WTC11 (cell line): ENCODE data around the gene SFTPD. TPM values are rescaled to one million over a fixed set of nuclear protein-coding genes. Genes with fewer than 3 reads are reported as not detected.

Experiments
- ATAC-seq: fragments of 200-7000 bp; cut with Tn5 transposase; 2 replicates; pipeline ENCODE4 v1.10.0; 2021; ENCODE audit warnings: mild to moderate bottlenecking, moderate library complexity
- CTCF ChIA-PET: fragments of 300-600 bp; sonication (Branson Sonifier 250); formaldehyde crosslinking; loops from one replicate; lab custom pipeline; 2021; ENCODE audit warnings: antibody characterized with exemption; lab: Charles Lee
- POLR2A ChIA-PET: fragments of 350-600 bp; sonication (Branson Sonifier 250); formaldehyde crosslinking; loops from one replicate; lab custom pipeline; 2021; ENCODE audit warnings: antibody characterized with exemption; lab: Charles Lee
- DNase-seq: peaks from one replicate; pipeline ENCODE4 v3.0.0; 2021; ENCODE audit warnings: low spot score
- H3K27ac Mint-ChIP-seq: 2 replicates; pipeline ENCODE4 v1.8.0; 2021; ENCODE audit warnings: mixed read lengths
- H3K27me3 Mint-ChIP-seq: 2 replicates; pipeline ENCODE4 v1.8.0; 2021; ENCODE audit warnings: low read depth, mild to moderate bottlenecking, moderate library complexity, mixed read lengths
- H3K36me3 Mint-ChIP-seq: 2 replicates; pipeline ENCODE4 v1.8.0; 2021; ENCODE audit warnings: mixed read lengths
- H3K4me1 Mint-ChIP-seq: 2 replicates; pipeline ENCODE4 v1.8.0; 2022; ENCODE audit warnings: mixed read lengths
- H3K4me3 Mint-ChIP-seq: 2 replicates; pipeline ENCODE4 v1.8.0; 2021; ENCODE audit warnings: mild to moderate bottlenecking, moderate library complexity, mixed read lengths
- H3K9me3 Mint-ChIP-seq: 2 replicates; pipeline ENCODE4 v1.8.0; 2021; ENCODE audit warnings: mixed read lengths
- ATF1 ChIP-seq: sonication (generic); formaldehyde crosslinking; IDR thresholded peaks from 2 replicates; pipeline ENCODE4 v1.8.1; 2023; ENCODE audit warnings: mild to moderate bottlenecking, moderate library complexity, missing genetic modification reagents
- JUN ChIP-seq: sonication (generic); formaldehyde crosslinking; IDR thresholded peaks from 2 replicates; pipeline ENCODE4 v1.8.0; 2023; ENCODE audit warnings: mild to moderate bottlenecking, missing genetic modification reagents
- MYBL2 ChIP-seq: sonication (generic); formaldehyde crosslinking; IDR thresholded peaks from 2 replicates; pipeline ENCODE4 v1.8.1; 2023; ENCODE audit warnings: mild to moderate bottlenecking, moderate library complexity, missing genetic modification reagents
- NR1H2 ChIP-seq: sonication (generic); formaldehyde crosslinking; IDR thresholded peaks from 2 replicates; pipeline ENCODE4 v1.9.0; 2021; ENCODE audit warnings: mild to moderate bottlenecking, moderate library complexity, missing genetic modification reagents
- ZNF121 ChIP-seq: sonication (generic); formaldehyde crosslinking; IDR thresholded peaks from 2 replicates; pipeline ENCODE4 v1.8.0; 2023; ENCODE audit warnings: missing genetic modification reagents
- ZNF232 ChIP-seq: sonication (generic); formaldehyde crosslinking; IDR thresholded peaks from 2 replicates; pipeline ENCODE4 v1.8.0; 2022; ENCODE audit warnings: mild to moderate bottlenecking, missing genetic modification reagents
- ZNF396 ChIP-seq: fragments of 250-450 bp; sonication (Bioruptor Pico); IDR thresholded peaks from 2 replicates; pipeline ENCODE4 v1.8.0; 2021; ENCODE audit warnings: mild to moderate bottlenecking, moderate library complexity, borderline replicate concordance
- ZNF671 ChIP-seq: fragments of 250-450 bp; sonication (Bioruptor Pico); IDR thresholded peaks from 2 replicates; pipeline ENCODE4 v1.8.0; 2021; ENCODE audit warnings: mild to moderate bottlenecking
- total RNA-seq: library from RNA; stranded (reverse); gene quantifications from 3 replicates; pipeline ENCODE4 v1.2.3, GENCODE V29; 2021
- TF ChIP-seq, protein P1 (sequence below): sonication (generic); formaldehyde crosslinking; IDR thresholded peaks from 2 replicates; pipeline ENCODE4 v1.8.1; 2022; ENCODE audit warnings: missing genetic modification reagents, borderline replicate concordance
- TF ChIP-seq, protein P2 (sequence below): sonication (generic); formaldehyde crosslinking; IDR thresholded peaks from 2 replicates; pipeline ENCODE4 v1.8.1; 2023; ENCODE audit warnings: mild to moderate bottlenecking, missing genetic modification reagents
- TF ChIP-seq, protein P3 (sequence below): sonication (generic); formaldehyde crosslinking; IDR thresholded peaks from 2 replicates; pipeline ENCODE4 v1.8.1; 2023; ENCODE audit warnings: mild to moderate bottlenecking, moderate library complexity, missing genetic modification reagents
- TF ChIP-seq, protein P4 (sequence below): sonication (generic); formaldehyde crosslinking; IDR thresholded peaks from 2 replicates; pipeline ENCODE4 v1.8.1; 2023; ENCODE audit warnings: mild to moderate bottlenecking, missing genetic modification reagents
- TF ChIP-seq, protein P5 (sequence below): fragments of 200-600 bp; IDR thresholded peaks from 2 replicates; pipeline ENCODE4 v1.8.0; 2022; ENCODE audit warnings: antibody characterized with exemption
- TF ChIP-seq, protein P6 (sequence below): sonication (generic); formaldehyde crosslinking; IDR thresholded peaks from 2 replicates; pipeline ENCODE4 v1.8.0; 2022; ENCODE audit warnings: mild to moderate bottlenecking, missing genetic modification reagents
- TF ChIP-seq, protein P7 (sequence below): sonication (generic); formaldehyde crosslinking; conservative IDR thresholded peaks from 2 replicates; pipeline ENCODE4 v1.8.1; 2022; ENCODE audit warnings: mild to moderate bottlenecking, missing genetic modification reagents

The SFTPD gene
- total RNA-seq, 1 experiment from 2014 or later = 0.66 TPM

DNA sequence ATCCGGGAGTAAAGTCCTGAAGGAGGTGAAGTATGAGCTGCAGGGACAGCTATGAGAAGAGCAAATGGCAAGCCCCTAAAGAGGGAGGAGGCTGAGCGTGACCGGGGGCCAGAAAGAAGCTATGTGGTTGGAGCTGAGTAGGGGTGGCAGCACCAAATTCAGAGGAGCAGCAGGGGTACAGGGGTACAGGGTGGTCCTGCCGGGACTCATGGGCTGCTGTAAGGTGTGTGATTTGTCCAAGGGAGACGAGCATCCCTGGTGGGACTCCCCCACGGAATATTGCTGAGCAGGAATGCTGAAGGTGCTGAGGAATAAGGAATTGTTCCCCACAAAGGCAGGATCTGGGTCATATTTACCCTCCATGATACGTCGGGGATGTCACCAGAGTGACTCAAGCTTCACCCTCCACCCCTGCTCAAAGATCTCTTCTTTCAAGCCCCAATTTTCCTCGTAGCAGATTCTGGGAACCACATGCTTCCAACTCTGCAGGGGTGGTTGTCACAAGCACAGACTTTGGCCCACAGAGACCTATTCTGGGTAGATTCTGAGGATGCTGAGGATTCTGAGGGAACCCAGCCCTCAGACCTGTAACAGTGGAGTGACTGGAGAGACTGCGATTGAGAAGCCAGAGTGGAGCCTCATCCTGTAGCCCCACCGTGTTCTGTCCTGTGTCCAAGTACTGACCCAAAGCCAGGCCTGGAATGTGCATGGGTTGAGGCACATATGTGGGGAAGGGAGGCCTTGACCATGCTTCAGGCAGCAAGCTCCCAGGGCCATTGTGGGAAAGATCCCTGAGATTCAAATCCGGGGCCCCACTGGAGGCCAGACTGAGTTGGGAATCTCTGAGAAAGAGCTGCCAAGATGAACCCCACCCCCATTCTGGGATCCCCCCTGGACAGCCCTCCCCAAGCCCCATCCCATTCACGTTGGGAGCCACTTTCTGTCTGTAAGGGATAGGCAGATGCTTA lies 4.2 kb downstream of the SFTPD start:
- Mint-ChIP-seq H3K27me3 (peaks cover 8% of the 10 kb centered on the region; the same call in 1 of the 2 replicates), H3K36me3 (no peaks in the 10 kb centered on the region), H3K27ac (no peak overlapping the region), H3K4me3 (no peak overlapping the region), H3K9me3 (no peaks in the 10 kb centered on the region), H3K4me1 (0 out of 2 replicates have a peak, but pooled peaks cover 3% of the 10 kb centered on the region)
- ChIA-PET POLR2A (no interaction called here), CTCF (no interaction called here)
- DNase-seq = no peak
- no peak for ATAC-seq
- TF ChIP-seq MYBL2 (CRISPR knock-in tag) (no peak), ATF1 (CRISPR knock-in tag) (no peak), ZNF671 (CRISPR knock-in tag) (no peak), ZNF121 (CRISPR knock-in tag) (no peak), JUN (CRISPR knock-in tag) (no peak), NR1H2 (no peak), ZNF232 (no peak), ZNF396 (CRISPR knock-in tag) (no peak)
- TF ChIP-seq, protein P1, sequence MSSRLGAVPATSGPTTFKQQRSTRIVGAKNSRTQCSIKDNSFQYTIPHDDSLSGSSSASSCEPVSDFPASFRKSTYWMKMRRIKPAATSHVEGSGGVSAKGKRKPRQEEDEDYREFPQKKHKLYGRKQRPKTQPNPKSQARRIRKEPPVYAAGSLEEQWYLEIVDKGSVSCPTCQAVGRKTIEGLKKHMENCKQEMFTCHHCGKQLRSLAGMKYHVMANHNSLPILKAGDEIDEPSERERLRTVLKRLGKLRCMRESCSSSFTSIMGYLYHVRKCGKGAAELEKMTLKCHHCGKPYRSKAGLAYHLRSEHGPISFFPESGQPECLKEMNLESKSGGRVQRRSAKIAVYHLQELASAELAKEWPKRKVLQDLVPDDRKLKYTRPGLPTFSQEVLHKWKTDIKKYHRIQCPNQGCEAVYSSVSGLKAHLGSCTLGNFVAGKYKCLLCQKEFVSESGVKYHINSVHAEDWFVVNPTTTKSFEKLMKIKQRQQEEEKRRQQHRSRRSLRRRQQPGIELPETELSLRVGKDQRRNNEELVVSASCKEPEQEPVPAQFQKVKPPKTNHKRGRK = no peak
- TF ChIP-seq, protein P2, sequence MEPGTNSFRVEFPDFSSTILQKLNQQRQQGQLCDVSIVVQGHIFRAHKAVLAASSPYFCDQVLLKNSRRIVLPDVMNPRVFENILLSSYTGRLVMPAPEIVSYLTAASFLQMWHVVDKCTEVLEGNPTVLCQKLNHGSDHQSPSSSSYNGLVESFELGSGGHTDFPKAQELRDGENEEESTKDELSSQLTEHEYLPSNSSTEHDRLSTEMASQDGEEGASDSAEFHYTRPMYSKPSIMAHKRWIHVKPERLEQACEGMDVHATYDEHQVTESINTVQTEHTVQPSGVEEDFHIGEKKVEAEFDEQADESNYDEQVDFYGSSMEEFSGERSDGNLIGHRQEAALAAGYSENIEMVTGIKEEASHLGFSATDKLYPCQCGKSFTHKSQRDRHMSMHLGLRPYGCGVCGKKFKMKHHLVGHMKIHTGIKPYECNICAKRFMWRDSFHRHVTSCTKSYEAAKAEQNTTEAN (CRISPR knock-in tag) = no peak
- TF ChIP-seq, protein P3, sequence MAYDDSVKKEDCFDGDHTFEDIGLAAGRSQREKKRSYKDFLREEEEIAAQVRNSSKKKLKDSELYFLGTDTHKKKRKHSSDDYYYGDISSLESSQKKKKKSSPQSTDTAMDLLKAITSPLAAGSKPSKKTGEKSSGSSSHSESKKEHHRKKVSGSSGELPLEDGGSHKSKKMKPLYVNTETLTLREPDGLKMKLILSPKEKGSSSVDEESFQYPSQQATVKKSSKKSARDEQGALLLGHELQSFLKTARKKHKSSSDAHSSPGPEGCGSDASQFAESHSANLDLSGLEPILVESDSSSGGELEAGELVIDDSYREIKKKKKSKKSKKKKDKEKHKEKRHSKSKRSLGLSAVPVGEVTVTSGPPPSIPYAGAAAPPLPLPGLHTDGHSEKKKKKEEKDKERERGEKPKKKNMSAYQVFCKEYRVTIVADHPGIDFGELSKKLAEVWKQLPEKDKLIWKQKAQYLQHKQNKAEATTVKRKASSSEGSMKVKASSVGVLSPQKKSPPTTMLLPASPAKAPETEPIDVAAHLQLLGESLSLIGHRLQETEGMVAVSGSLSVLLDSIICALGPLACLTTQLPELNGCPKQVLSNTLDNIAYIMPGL (CRISPR knock-in tag) = no peak
- TF ChIP-seq, protein P4, sequence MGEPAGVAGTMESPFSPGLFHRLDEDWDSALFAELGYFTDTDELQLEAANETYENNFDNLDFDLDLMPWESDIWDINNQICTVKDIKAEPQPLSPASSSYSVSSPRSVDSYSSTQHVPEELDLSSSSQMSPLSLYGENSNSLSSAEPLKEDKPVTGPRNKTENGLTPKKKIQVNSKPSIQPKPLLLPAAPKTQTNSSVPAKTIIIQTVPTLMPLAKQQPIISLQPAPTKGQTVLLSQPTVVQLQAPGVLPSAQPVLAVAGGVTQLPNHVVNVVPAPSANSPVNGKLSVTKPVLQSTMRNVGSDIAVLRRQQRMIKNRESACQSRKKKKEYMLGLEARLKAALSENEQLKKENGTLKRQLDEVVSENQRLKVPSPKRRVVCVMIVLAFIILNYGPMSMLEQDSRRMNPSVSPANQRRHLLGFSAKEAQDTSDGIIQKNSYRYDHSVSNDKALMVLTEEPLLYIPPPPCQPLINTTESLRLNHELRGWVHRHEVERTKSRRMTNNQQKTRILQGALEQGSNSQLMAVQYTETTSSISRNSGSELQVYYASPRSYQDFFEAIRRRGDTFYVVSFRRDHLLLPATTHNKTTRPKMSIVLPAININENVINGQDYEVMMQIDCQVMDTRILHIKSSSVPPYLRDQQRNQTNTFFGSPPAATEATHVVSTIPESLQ (CRISPR knock-in tag) = no peak
- TF ChIP-seq, protein P5, sequence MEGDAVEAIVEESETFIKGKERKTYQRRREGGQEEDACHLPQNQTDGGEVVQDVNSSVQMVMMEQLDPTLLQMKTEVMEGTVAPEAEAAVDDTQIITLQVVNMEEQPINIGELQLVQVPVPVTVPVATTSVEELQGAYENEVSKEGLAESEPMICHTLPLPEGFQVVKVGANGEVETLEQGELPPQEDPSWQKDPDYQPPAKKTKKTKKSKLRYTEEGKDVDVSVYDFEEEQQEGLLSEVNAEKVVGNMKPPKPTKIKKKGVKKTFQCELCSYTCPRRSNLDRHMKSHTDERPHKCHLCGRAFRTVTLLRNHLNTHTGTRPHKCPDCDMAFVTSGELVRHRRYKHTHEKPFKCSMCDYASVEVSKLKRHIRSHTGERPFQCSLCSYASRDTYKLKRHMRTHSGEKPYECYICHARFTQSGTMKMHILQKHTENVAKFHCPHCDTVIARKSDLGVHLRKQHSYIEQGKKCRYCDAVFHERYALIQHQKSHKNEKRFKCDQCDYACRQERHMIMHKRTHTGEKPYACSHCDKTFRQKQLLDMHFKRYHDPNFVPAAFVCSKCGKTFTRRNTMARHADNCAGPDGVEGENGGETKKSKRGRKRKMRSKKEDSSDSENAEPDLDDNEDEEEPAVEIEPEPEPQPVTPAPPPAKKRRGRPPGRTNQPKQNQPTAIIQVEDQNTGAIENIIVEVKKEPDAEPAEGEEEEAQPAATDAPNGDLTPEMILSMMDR = no peak
- TF ChIP-seq, protein P6, sequence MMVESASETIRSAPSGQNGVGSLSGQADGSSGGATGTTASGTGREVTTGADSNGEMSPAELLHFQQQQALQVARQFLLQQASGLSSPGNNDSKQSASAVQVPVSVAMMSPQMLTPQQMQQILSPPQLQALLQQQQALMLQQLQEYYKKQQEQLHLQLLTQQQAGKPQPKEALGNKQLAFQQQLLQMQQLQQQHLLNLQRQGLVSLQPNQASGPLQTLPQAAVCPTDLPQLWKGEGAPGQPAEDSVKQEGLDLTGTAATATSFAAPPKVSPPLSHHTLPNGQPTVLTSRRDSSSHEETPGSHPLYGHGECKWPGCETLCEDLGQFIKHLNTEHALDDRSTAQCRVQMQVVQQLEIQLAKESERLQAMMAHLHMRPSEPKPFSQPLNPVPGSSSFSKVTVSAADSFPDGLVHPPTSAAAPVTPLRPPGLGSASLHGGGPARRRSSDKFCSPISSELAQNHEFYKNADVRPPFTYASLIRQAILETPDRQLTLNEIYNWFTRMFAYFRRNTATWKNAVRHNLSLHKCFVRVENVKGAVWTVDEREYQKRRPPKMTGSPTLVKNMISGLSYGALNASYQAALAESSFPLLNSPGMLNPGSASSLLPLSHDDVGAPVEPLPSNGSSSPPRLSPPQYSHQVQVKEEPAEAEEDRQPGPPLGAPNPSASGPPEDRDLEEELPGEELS (CRISPR knock-in tag) = no peak
- TF ChIP-seq, protein P7, sequence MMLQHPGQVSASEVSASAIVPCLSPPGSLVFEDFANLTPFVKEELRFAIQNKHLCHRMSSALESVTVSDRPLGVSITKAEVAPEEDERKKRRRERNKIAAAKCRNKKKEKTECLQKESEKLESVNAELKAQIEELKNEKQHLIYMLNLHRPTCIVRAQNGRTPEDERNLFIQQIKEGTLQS (CRISPR knock-in tag) = no peak
